HepG2 (cell line): ENCODE measurements around the gene ADIPOR2. TPM values are rescaled to one million over a fixed set of nuclear protein-coding genes. Genes with fewer than 3 reads are reported as not detected.
"Not testable (repeated sequence)": the region's sequence is repeated elsewhere in the genome, so short reads cannot be mapped to it uniquely, and the experiment has no call there.

Source experiments
- ATAC-seq: fragments of 200-7000 bp; cut with Tn5 transposase; 3 replicates; pipeline ENCODE4 v1.9.1; 2020; ENCODE audit warnings: mild to moderate bottlenecking, moderate library complexity
- BruUV-seq: library from RNA; stranded (reverse); fragments of 400-500 nt; replicated peaks from 2 replicates; lab custom pipeline; 2021; lab: Mats Ljungman, UMichigan
- CTCF ChIA-PET: fragments of 300-600 bp; formaldehyde crosslinking; extraction: SDS; loops from one replicate; lab custom pipeline; 2021; ENCODE audit warnings: low total read pairs, inconsistent platforms, low intra/inter-chr PET ratio; lab: Yijun Ruan, JAX
- POLR2A ChIA-PET: fragments of 350-600 bp; sonication (Branson Sonifier 250); formaldehyde crosslinking; loops from one replicate; lab custom pipeline; 2020; ENCODE audit warnings: antibody characterized with exemption, inconsistent platforms; lab: Yijun Ruan, JAX
- DNase-seq: peaks from one replicate; pipeline ENCODE4 v3.0.0-alpha.2; 2015; ENCODE audit warnings: low spot score
- FAIRE-seq: peaks from 3 replicates; lab custom pipeline; 2011; peaks lifted over from hg19 to GRCh38; lab: Jason Lieb, UNC
- H2AFZ ChIP-seq: one replicate; pipeline ENCODE4 v1.6.1; 2011; ENCODE audit warnings: low read length, inconsistent platforms
- H3K27ac ChIP-seq: fragments of 300-600 bp; 3 replicates; pipeline ENCODE4 v1.8.0; 2011; ENCODE audit warnings: mixed run types, mild to moderate bottlenecking, mixed read lengths, low read length, inconsistent platforms; ENCODE audit not compliant: insufficient read depth; ENCODE audit errors: extremely low read length
- H3K27me3 ChIP-seq, 2 experiments: fragments of 200-600 bp in 1 of 2; 2 replicates in 1 of 2; 3 replicates in 1 of 2; pipeline versions ENCODE4 v1.6.0 to v1.8.0; 2011; ENCODE audit warnings: low read length in 2 of 2, mild to moderate bottlenecking in 2 of 2, moderate library complexity in 2 of 2, inconsistent platforms in 1 of 2; ENCODE audit not compliant: insufficient read depth in 2 of 2, control insufficient read depth in 1 of 2
- H3K36me3 ChIP-seq, 2 experiments: fragments of 200-600 bp in 1 of 2; replicated peaks in 1 of 2; 2 replicates in 1 of 2; 3 replicates in 1 of 2; pipeline versions ENCODE4 v1.5.1 to v1.8.0; 2011; ENCODE audit warnings: low read length in 2 of 2, inconsistent platforms in 1 of 2; ENCODE audit not compliant: insufficient read depth in 2 of 2, control insufficient read depth in 1 of 2
- H3K4me1 ChIP-seq: 2 replicates; pipeline ENCODE4 v1.5.1; 2012; ENCODE audit warnings: low read length, inconsistent platforms; ENCODE audit not compliant: insufficient read depth
- H3K4me2 ChIP-seq: 2 replicates; pipeline ENCODE4 v1.6.0; 2011; ENCODE audit warnings: low read depth, low read length, inconsistent platforms
- H3K4me3 ChIP-seq, 3 experiments: fragments of 200-600 bp in 1 of 3; sonication (generic), shearing (Covaris generic) in 1 of 3; replicated peaks in 1 of 3; 2 replicates each; pipeline ENCODE4 v1.5.1; 2011 to 2016; ENCODE audit warnings: low read length in 3 of 3, inconsistent platforms in 2 of 3, low read depth in 2 of 3, mild to moderate bottlenecking in 2 of 3, control low read depth in 1 of 3, mixed read lengths in 1 of 3; ENCODE audit not compliant: insufficient read depth in 1 of 3
- H3K79me2 ChIP-seq: one replicate; pipeline ENCODE4 v1.6.1; 2011; ENCODE audit warnings: low read length, inconsistent platforms; ENCODE audit not compliant: insufficient read depth
- H3K9ac ChIP-seq: 2 replicates; pipeline ENCODE4 v1.6.0; 2011; ENCODE audit warnings: mild to moderate bottlenecking, low read depth, low read length, inconsistent platforms; ENCODE audit not compliant: insufficient read depth
- H3K9me3 ChIP-seq: 2 replicates; pipeline ENCODE4 v1.5.1; 2012; ENCODE audit warnings: mild to moderate bottlenecking, low read length
- H4K20me1 ChIP-seq: 2 replicates; pipeline ENCODE4 v1.6.0; 2011; ENCODE audit warnings: inconsistent platforms, mild to moderate bottlenecking, low read length, moderate library complexity; ENCODE audit not compliant: insufficient read depth
- CREM ChIP-seq, 2 experiments: sonication (generic) in 1 of 2; formaldehyde crosslinking in 1 of 2; IDR thresholded peaks; 2 replicates each; pipeline versions ENCODE4 v1.4.0 to v1.6.1; 2016 to 2020; ENCODE audit warnings: antibody characterized with exemption in 1 of 2, mild to moderate bottlenecking in 1 of 2, missing genetic modification reagents in 1 of 2
- ZFP90 ChIP-seq: sonication (generic); formaldehyde crosslinking; IDR thresholded peaks from 2 replicates; pipeline ENCODE4 v1.8.0; 2022; ENCODE audit warnings: missing genetic modification reagents, mild to moderate bottlenecking, inconsistent platforms, borderline replicate concordance
- WGBS: methylation state at CpG from one replicate; pipeline ENCODE4 v1.1.6; 2017; ENCODE audit warnings: low lambda C conversion rate; 5-methylcytosine and 5-hydroxymethylcytosine counted together
- in situ Hi-C: cut with HindIII; loops from 2 replicates; pipeline ENCODE4 v1.10.0; 2017; ENCODE audit warnings: low pct_unique_long_range_greater_than_20kb; ENCODE audit not compliant: extremely low pct_ligation_motif_present
- intact Hi-C: fragments of 100-400 bp; cut with micrococcal nuclease; formaldehyde crosslinking; loops from one replicate; pipeline ENCODE4 v1.10.0; 2022; ENCODE audit not compliant: unreplicated experiment
- polyA plus RNA-seq, 8 experiments: library from polyadenylated mRNA; depleted of rRNA in 3 of 8; stranded (reverse) in 7 of 8; unstranded in 1 of 8; fragments of >200 nt; fragmentation: Illumina TruSeq in 4 of 8; extraction: Trizol in 4 of 8; gene quantifications; 2 replicates each; pipeline versions ENCODE4 v1.2.1 to v1.2.3, GENCODE V29; 2011 to 2016; ENCODE audit warnings: low read depth in 4 of 8, missing spikeins in 1 of 8, mixed read lengths in 1 of 8; ENCODE audit not compliant: insufficient read depth in 1 of 8
- total RNA-seq, 5 experiments: library from RNA; depleted of rRNA; stranded (reverse); fragments of >200 nt; fragmentation: Illumina TruSeq; extraction: Trizol; gene quantifications; 2 replicates each; pipeline ENCODE4 v1.2.3, GENCODE V29; 2016; ENCODE audit warnings: low read depth in 1 of 5
- TF ChIP-seq, protein P1 (sequence below): sonication (generic); formaldehyde crosslinking; IDR thresholded peaks from 2 replicates; pipeline ENCODE4 v1.4.0; 2020; ENCODE audit warnings: missing genetic modification reagents

Gene ADIPOR2
- total and polyA plus RNA-seq, 2 of the 13 experiments (the other 11 are each of a cell fraction or from before 2014, with no cell fraction given): 35.2 to 52.2 TPM

DNA sequence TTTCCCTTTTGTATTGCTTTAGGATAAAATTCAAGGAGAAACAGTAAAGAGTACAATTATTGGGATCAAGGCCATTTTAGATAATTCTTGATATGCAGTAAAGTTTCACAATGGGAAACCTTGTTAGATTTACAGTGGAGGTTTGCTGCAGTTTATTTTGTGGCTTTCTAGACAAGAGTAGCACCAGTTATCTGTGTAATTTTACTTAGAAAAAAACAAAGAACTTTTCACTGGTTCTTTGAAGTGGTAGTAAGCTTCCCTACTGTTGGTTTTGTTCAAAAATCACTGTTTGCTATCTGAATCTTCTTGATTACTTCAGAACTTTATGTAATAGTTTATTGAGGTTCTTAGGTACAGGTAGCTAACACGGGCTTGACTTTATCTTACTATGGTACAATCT, 42.0 kb downstream of the ADIPOR2 start (continued):
- no peak for TF ChIP-seq ZFP90
- TF ChIP-seq, protein P1, sequence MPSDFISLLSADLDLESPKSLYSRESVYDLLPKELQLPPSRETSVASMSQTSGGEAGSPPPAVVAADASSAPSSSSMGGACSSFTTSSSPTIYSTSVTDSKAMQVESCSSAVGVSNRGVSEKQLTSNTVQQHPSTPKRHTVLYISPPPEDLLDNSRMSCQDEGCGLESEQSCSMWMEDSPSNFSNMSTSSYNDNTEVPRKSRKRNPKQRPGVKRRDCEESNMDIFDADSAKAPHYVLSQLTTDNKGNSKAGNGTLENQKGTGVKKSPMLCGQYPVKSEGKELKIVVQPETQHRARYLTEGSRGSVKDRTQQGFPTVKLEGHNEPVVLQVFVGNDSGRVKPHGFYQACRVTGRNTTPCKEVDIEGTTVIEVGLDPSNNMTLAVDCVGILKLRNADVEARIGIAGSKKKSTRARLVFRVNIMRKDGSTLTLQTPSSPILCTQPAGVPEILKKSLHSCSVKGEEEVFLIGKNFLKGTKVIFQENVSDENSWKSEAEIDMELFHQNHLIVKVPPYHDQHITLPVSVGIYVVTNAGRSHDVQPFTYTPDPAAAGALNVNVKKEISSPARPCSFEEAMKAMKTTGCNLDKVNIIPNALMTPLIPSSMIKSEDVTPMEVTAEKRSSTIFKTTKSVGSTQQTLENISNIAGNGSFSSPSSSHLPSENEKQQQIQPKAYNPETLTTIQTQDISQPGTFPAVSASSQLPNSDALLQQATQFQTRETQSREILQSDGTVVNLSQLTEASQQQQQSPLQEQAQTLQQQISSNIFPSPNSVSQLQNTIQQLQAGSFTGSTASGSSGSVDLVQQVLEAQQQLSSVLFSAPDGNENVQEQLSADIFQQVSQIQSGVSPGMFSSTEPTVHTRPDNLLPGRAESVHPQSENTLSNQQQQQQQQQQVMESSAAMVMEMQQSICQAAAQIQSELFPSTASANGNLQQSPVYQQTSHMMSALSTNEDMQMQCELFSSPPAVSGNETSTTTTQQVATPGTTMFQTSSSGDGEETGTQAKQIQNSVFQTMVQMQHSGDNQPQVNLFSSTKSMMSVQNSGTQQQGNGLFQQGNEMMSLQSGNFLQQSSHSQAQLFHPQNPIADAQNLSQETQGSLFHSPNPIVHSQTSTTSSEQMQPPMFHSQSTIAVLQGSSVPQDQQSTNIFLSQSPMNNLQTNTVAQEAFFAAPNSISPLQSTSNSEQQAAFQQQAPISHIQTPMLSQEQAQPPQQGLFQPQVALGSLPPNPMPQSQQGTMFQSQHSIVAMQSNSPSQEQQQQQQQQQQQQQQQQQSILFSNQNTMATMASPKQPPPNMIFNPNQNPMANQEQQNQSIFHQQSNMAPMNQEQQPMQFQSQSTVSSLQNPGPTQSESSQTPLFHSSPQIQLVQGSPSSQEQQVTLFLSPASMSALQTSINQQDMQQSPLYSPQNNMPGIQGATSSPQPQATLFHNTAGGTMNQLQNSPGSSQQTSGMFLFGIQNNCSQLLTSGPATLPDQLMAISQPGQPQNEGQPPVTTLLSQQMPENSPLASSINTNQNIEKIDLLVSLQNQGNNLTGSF: no peak
- peak; percentile 68; the same call in 1 of the 2 replicates for TF ChIP-seq CREM (IDR thresholded peaks at IDR 0.05)
- no peak for TF ChIP-seq CREM (CRISPR knock-in tag; IDR thresholded peaks at IDR 0.05)

GRCh38 chr12:1733712-1734111, 42.8 kb downstream of the ADIPOR2 start:
- ATAC-seq, H3K27me3 ChIP-seq, POLR2A ChIA-PET, DNase-seq, H3K27ac ChIP-seq, CTCF ChIA-PET, H3K4me2 ChIP-seq, H3K36me3 ChIP-seq, intact Hi-C loops, H3K4me3 ChIP-seq, H2AFZ ChIP-seq, H3K9me3 ChIP-seq, in situ Hi-C loops, FAIRE-seq, H3K9ac ChIP-seq, BruUV-seq: not testable (repeated sequence)
- H4K20me1 ChIP-seq: peaks cover 13% of the 10 kb centered on the region; the same call in 1 of the 2 replicates
- peaks cover 68% of the 10 kb centered on the region for H3K4me1 ChIP-seq
- WGBS: 98% methylated on average over 5 of the region's 5 CpGs
- peaks cover 73% of the 10 kb centered on the region for H3K79me2 ChIP-seq
